ENCODE results near the gene AGMO.

AGMO gene

DNA sequence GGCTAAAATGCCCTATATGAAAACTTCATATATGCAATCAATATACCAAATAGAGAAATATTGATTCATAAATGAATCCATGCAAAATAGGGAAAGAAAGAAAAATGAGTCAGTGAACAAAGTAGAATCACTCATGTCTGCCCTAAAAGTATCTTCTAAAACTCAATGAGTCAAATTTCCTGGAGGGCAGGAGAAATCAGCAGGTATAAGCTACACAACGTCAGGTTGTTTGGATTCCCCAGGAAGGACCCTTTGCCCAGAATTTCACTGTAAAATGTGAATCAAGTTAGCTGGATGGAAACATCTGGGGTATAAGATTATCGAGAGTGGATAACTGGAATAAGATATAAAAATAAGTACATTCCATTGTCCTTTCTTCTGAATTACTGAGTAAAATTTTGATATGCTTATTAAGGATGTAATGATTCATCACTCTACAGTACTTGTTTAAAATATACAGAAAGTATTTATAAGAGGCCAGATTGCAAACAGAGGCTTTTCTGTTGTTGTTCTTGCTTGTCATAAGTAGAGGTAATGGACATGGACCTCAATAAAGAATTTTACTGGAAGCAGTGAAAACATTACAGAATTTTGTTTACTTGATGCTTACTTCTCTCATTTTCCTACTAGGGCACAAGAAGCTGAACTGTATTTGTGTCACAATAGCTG lies 99.0 kb downstream of the AGMO start:
- in situ Hi-C loops (cut with HindIII; ENCODE audit: low sequenced_read_pairs): no loop called here

DNA sequence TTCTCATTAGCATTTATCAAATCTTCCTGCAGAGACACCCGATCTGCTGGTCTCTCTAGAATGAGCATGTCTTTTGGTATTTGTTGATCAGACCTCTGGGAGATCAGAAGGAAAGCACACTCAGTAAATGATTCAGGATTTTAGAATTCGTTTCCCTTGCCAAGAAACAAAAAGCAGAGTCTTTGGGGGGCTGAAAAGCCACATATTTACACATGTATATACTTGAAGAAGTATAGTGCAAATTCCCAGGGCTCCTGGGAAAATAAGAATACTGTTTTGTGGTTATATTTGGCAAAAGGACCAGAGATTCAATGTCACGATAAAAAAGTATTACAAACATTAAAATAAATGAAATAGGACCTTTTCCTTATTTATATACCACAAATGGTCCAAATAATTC lies 100.2 kb downstream of the AGMO start:
- in situ Hi-C loops (cut with HindIII; ENCODE audit: low sequenced_read_pairs): no loop called here

DNA sequence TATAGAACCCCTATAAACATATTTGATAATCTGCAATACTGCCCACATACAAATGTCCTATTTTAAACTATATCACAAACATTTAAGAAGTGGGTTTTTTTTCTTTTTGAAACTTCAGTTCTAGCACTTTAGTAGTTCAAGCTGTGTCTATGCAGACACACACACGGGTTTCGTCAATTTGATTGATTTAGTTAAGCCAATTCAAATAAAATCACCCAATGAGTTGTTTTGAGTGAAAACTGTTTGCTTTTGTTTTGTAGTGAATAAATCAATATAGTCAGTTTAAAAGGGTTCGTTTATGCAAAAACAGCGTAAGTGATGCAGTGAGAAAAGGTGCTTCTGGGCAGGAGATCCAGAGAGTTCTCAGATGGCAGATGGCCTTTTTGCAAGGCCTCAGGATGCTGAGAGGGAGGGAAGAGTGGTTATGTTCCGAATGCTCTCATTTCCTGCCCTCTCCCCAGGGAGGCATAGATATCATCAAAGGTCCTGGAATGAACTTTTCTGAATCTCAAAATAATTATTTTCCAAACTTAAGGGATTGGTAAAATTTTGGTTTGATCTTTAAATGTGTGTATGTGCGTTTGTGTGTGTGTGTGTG lies 102.7 kb downstream of the AGMO start:
- in situ Hi-C loops (cut with HindIII; ENCODE audit: low sequenced_read_pairs): no loop called here

DNA sequence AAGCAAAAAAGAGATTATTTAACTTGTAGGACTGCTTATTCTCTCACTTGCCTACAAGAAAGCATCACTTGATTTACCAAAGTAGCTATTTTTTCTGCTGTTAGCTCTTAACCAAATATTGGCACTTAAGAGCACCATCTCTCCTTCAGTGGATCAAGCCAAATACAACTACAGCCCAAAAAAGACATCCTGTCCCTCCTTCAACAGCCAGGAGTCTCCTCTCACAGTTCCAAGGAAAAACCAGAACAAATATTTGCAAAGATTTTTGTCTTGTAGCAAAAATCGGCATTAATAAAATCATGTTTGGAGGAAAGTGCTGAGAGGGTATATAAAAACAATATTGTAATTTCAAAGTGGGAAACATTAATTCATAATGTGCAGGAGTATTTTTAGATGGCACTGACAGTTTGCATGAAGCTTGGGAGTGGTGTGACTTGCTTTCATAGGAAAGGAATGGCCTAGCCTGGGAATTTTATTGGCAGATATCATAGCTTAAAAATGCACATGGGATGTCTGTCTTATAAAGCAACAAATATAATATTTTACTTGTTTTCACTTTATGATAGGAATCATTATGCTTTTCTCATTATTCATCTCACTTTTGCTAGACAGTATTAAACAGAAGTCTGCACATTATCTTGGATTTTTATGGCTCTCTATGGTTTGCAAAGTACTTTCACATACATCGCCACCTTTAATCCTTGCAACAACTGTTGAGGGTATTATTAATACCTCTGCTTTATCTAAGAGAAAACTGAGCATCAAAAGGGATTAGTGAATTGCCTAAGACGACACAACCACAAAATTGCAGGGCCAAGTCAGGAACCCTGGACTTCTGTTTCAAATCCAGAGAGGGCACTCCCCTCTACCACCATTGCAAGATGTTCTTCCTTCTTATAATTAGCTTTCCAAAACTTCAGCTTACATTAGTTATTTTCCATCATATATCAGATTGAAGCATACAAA lies 103.5 kb downstream of the AGMO start:
- in situ Hi-C loops (cut with HindIII; ENCODE audit: low sequenced_read_pairs): no loop called here

DNA sequence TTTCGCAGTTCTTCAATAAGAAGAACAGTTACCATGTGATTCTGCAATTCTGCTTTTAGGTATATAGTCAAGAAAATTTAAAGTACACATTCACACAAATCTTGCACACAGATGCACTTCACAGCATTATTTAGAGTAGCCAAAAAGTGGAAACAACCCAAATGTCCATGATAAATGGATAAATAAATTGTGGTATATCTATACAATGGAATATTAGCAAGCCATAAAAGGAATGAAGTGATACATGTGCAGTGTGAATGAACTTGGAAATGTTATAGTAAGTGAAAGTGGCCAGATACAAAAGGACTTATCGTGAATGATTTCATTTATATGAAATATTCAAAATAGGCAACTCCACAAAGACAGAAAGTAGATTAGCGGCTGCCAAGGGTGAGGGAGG lies 109.1 kb downstream of the AGMO start:
- in situ Hi-C loops (cut with HindIII; ENCODE audit: low sequenced_read_pairs): no loop called here

DNA sequence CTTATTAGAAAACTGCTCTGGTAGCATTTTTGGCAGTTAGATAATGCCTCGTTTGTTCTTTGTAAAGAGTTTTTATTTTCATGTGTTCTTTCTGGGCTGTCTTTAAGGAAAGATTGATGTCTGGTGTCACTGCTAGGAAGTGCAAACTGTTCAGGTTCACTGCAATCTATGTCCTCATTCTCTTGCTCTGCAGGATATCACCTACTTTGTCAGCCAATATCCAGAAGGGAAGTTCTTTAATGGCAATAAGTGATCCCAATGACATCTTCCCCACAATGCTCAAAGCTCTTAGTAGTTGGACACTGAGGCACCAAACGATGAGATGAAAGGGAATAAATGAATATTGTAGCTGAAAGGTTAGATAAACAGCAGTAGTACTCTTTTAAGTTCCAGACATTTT lies 115.1 kb downstream of the AGMO start:
- in situ Hi-C loops (cut with HindIII; ENCODE audit: low sequenced_read_pairs): no loop called here

DNA sequence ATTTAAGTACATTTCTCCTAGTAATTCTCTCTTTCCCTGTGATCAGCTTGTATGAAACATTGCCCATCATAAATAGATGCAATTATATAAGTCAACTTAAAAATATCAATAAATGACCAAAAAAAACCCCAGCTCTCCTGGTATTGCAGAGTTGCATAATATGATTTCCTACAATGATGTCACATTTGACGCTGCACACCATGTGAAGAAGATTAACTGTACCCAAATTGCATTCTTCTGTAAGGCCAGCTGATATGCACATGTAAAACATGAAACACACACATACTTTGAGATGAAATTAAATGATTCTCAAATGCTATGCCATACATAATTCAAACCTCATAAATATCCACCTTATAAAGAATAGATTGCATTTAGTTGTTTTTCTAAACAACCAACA lies 115.5 kb downstream of the AGMO start:
- in situ Hi-C loops (cut with HindIII; ENCODE audit: low sequenced_read_pairs): no loop called here

DNA sequence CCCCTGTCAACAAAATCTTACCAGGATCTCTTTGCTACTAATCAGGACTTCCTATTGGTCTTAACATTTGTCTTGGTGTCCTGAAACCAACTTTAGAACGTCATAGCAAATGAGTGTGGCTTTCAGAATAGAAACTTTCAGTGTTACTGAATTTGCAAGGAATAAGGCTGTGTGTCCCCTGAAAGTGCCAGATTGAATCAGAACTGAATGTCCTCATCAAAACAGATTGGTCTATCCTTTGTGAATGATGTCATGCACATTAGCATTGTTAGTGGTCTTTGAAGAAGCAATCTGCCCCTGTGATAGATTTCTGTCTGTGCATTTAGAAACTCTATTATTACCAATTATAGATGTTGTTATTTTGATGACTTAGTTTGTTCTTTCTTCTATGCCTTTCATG lies 119.9 kb downstream of the AGMO start:
- in situ Hi-C loops (cut with HindIII; ENCODE audit: low sequenced_read_pairs): no loop called here

DNA sequence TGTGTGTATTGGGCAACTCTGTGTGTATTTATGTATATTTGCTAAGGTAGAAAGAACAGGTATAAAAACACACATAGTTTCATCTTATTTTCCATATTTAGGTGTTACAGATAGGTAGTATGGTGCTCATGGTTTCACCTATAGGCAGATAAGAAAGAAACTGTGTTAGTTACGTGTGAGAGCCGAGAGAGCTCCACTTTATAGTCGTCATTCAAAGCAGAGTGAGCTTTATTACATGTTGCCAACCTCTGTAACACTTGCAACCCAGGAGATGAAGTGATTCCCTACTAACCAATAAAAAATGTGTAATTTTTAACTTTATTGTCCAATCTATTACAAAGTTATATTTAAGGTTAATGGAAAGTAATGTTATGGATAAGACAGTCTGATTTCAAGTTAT lies 121.3 kb downstream of the AGMO start:
- in situ Hi-C loops (cut with HindIII; ENCODE audit: low sequenced_read_pairs): no loop called here

DNA sequence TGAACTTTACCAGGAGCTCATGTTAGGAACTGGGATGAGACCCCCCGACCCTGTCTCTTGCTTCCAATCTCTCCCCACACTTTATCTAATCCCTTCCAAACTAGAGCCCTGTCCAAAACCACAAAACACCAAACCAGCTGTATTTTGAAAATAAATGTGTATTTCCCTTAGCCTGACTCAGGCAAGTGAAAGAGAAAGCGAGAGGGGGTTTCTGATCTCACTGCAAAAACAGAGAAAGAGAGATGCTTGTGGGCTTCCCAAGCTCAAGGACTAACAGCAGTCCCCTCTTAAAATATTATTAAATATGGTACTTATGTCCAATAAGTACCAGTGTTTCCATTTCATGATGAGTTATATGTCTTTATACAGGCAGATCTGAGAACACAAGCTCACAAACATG lies 122.0 kb downstream of the AGMO start:
- in situ Hi-C loops (cut with HindIII; ENCODE audit: low sequenced_read_pairs): no loop called here

DNA sequence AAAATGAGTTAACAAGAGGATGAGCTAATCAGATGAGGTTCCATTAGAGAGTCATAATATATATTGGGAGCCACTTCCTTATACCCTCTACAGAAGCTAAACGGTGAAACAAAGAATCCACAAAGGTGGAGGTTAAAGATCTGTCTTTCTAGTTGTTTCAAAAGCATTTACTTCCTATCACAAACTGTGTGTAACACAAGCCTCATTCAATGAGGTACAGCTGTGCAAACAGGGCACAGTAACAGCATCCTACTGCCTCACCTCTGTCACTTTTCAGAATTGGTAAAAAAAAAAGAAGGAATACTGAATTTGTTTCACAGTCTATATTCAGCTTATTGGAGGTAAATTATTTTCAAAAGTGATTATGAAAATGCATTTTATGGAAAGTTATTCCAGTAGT lies 128.7 kb downstream of the AGMO start:
- in situ Hi-C loops (cut with HindIII; ENCODE audit: low sequenced_read_pairs): no loop called here

DNA sequence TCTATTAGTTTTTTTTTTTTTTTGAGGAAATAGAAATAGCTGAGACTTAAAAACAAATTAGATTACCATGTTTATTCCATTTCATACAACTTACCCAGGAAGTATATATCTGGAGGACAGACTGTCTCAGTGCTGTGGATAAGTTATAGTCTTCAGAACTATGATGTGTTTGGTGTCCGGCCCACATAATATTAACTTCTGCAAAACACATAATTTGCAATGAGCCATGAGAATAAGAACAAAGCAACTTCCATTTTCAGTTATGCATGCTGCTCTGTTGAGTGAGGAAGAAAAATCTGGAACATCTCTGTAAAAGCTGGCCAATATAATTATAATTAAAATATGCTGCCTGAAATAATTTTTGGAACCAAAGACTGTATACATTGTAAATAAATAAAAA lies 130.9 kb downstream of the AGMO start:
- in situ Hi-C loops (cut with HindIII; ENCODE audit: low sequenced_read_pairs): no loop called here

DNA sequence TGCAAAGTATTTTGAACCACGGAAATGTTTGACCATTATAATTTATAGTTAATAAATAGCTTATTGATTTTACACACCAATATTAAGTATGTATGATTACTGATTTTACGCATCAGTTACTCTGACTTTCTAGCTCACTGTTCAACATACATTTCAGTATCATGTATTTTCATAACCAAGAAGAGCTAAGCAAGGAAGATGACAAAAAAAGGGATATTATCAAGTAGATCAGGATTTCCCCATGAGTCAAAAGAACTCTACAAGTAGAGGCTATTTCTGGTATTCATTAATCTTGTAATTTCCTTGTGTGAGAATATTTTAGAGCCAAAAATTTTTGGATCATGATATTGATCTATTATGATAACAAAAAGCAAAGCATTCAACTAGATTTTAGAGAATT lies 131.6 kb downstream of the AGMO start:
- in situ Hi-C loops (cut with HindIII; ENCODE audit: low sequenced_read_pairs): no loop called here

DNA sequence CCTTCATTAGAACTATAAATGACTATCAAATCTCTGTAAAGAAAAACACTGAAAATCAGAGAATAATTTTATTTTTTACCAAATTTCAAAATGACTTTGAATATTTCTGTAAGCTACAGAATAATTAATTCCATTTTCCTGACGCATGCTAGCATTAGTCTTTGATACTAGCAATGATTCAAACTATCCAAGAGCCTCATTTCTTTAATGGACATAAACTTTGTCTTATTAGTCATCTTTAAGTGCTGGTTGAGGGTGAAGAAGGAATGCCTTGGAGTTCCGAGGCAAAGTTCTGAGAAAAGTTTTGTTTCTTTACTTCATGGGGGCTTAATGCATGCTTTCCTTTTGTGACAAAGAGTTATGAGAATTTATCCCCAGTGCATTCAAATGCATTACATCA lies 137.3 kb downstream of the AGMO start:
- in situ Hi-C loops (cut with HindIII; ENCODE audit: low sequenced_read_pairs): no loop called here

DNA sequence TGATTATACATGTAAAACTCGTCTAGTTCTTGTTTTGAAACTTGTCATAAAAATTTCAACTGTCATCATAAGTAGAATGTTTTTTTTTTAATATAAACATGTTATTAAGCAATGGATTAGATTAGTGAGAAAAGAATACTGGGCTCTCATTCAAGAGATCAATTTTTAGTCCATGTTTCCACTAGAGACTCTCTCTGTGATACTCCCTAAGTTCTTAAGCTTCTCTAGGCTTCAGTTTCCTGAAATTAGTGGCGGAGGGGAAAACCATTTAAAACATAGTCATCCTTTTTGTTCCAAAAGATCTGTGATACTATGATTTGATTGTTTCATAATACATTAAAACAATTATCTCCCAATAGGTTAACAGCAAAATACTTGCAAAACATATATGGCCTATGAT lies 142.2 kb downstream of the AGMO start:
- in situ Hi-C loops (cut with HindIII; ENCODE audit: low sequenced_read_pairs): no loop called here

DNA sequence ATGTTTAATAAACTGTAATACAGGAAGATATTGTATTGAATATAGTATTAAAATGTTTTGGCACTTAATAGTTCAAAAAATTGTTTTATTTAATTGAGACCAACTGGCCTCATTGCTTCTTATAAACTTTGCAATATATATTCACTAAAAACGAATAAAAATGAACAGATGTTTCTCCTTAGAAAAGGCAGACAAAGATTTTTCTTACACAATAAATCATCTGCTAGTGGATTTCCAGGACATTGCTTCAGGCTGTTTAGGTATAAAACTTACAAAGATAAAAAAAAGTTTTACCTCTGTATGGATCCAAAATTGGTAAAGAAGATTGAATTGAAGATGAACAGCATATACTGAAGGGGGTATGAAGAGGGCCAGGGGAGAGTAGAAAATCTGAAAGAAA lies 143.6 kb downstream of the AGMO start:
- in situ Hi-C loops (cut with HindIII; ENCODE audit: low sequenced_read_pairs): no loop called here

DNA sequence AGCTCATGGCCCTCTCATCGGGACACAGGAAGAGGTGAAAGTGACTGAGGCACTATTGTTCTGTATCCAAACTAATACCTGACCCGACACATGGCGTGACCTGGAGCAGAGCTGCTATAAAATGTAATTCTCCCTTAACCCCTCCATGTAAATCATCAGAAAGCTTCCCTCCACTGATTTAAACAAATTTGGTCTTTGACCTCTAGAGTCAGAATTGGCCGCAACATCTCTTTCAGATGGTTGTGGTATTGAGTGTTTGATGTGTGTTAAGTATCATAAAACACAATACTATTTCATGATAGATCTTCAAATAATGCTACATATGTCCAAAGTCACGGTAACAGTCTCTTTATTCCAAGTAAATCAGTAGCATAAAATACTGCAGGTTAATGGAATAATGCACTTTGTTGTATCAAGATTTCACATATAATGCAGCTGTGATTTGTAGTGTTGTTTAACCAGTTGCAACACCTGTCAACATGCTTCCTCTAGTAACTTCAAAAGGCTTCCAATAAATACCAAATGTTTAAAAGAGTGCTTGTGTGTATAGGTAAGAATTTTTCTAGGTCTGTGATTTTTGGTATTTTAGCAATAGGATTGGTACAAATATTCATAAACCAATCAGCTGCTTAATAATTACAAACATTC lies 144.3 kb downstream of the AGMO start:
- in situ Hi-C loops (cut with HindIII; ENCODE audit: low sequenced_read_pairs): no loop called here

DNA sequence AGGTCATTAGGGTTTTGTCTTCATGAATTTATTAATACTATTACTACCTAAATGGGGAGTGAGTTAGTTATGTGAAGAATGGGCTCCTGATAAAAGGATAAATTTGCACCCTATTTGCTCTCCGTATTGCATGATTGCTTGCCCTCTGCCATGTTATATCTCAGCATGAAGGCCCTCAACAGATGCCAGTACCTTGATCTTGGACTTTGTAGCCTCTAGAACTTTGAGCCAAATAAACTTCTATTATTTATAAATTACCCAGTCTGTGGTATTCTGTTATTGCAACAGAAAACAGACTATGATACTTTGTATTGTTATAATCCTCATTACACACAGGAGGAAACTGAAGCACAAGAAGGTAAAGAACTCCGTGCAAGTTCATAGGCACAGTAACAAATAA lies 150.8 kb downstream of the AGMO start:
- in situ Hi-C loops (cut with HindIII; ENCODE audit: low sequenced_read_pairs): no loop called here

DNA sequence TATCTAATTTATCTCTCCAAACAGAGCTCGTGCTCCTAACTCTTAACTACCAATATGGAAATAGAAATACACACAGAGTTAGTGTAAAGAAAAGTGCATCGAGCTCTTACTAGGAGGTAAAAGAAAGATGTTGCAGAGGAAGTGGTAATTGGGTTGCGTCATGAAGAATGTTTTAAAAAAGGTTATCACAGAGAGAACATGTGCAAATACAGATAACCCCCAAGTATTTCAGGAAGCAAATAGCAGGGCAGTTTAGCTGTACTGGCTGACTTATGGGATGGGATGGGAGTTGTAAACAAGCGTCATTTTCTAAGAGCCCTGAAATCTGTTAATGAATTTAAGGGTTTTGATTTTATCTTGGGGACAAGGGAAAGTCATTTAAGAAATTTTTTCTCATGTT lies 153.9 kb downstream of the AGMO start:
- in situ Hi-C loops (cut with HindIII; ENCODE audit: low sequenced_read_pairs): no loop called here

DNA sequence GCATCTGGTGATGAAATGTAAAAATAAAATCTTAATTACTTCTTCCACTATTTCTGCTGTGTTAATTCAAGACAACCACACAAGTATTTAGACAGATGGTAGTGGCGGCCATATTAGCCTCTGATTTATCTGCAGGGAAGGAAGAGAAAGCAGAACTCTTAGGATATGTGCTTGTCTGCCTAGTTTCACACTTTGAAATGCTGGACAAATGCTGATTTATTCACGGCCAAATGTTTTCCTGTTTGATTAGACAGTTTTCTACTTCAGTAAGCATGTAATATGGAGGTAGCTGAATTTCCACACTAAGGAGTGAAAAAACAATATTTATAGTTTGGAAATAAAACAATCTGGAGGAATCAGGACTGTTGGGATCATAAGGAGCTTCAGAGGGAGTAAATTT lies 158.1 kb downstream of the AGMO start:
- in situ Hi-C loops (cut with HindIII; ENCODE audit: low sequenced_read_pairs): no loop called here

DNA sequence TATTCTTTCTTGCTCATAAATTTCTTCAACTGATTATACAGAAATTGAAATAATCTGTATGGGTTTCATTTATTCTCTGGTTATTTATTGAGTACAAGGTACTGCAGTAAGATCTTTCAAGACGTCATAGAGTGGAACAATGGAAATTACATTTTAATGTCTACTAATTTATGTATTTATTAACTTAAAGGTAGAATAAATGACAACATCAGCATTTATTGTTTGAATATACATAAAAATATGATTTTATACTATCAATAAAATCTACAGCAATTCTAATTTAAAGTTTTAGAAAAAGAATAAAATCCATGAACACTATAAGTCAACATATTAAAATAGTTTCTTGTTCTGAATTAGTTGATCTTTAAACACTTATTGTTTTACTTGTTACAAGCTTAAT lies 158.5 kb downstream of the AGMO start:
- in situ Hi-C loops (cut with HindIII; ENCODE audit: low sequenced_read_pairs): no loop called here
